ENCODE data around the gene MGRN1. TPM values are rescaled to one million over a fixed set of nuclear protein-coding genes. Genes with fewer than 3 reads are reported as not detected.
A peak's percentile ranks its signal among the peaks of the same experiment; 100 is the strongest.

The MGRN1 gene
- total RNA-seq, 1 experiment from 2014 or later, result 31.3 TPM

DNA sequence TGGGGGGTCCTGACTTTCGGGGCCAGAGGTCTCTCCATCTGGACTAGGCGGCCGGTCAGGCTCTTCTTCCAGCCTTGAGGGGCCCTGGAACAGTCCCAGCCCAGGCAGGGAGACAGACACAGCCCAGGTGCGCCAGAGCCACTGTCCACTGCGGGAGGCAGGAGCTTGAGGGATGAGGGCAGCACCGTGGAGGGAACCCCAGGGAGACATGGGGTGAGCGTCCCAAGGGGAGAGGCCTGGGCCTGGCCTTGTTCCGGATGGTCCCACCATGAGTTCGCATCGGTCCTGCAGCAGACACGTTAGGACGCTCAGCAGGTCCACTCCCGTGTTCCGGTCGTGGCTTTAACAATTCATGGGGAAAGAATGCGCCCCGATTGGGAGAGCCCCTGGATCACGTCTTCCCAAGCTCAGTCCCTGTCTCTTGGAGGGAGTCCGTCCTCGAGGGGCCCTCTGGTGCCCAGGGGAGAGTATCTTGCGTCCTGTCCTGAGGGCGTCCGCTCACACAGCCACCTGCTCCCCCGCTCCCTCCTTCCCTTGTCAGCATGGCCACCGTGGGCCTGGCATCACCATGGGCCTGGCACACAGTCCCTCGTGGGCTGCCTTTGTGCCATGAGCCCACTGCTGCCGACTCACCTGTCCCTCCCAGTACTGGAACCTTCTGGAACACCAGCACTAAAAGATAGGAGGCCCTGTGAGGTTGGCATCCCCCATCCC lies 62.0 kb downstream of the MGRN1 start:
- DNase-seq (ENCODE audit: low spot score), result no peak

DNA sequence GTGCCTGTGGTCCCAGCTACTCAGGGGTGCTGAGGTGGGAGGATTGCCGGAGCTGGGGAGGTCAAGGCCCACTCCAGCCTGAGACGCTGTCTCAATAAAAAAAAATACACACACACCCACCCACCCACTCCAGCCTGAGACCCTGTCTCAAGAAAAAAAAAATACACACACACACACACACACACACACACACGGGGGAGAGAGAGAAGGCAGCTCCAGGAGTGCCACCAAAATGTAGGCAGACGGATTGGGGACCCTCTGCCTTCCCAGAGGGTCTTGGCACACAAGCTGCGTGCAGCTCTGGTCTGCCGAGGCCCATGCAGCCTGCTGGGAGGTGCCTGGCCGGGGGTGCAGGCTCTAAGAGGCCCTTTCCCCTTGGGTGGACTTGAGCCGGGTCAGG lies 62.8 kb downstream of the MGRN1 start:
- DNase-seq (ENCODE audit: low spot score), result no peak

DNA sequence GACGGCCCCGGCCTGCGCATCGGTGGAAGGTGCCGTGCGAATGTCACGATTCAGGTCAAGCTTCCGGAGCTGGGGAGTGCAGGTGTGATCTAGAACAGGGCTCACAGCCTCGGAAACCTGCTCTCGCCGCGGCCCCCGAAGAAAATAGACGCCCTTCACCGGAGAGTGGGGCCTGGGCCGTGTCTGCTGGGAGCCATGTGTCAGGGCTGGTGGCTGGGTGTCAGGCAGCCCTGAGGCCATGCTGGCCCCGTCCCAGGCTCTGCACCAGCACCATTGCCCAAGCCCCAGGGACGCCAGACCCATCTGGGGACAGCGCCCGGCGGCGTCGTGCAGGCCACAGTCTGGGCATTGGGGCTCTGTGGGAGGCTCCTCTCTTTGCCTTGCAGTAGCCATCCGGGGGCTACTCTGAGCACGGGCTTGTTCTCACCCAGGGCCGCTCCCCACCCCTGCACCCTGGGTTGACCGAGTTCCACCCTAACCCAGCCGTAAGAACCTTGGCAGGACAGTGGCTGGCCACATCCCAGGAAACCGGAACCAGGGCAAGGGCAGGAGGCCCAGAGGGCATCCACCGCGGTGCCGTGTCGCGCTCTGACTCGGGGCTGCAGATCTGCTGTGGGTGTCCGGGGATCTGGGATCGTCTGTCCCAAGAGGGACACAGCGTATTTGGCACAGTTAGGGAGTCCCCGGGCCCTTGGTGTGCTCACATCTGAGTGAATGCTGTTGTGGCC lies 63.5 kb downstream of the MGRN1 start:
- no peak for DNase-seq (ENCODE audit: low spot score)

DNA sequence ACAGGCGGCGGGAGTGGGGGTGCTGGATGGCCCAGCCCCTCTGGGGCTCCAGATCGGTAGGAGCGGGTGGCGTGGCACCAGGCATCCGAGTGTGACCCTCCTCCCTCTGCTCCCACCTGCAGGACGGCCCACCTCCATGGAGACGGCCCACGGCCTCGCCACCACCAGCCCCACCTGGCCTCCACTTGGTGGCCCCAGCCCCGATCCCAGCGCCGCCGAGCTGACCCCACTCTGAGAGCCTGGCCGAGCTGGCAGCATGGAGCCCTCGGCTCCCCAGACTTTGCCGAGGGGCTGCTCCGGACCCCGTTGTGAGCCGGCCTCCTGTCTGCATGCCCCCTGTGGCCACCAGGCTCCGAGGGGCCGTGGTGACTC lies 64.0 kb downstream of the MGRN1 start:
- DNase-seq (ENCODE audit: low spot score), result no peak

DNA sequence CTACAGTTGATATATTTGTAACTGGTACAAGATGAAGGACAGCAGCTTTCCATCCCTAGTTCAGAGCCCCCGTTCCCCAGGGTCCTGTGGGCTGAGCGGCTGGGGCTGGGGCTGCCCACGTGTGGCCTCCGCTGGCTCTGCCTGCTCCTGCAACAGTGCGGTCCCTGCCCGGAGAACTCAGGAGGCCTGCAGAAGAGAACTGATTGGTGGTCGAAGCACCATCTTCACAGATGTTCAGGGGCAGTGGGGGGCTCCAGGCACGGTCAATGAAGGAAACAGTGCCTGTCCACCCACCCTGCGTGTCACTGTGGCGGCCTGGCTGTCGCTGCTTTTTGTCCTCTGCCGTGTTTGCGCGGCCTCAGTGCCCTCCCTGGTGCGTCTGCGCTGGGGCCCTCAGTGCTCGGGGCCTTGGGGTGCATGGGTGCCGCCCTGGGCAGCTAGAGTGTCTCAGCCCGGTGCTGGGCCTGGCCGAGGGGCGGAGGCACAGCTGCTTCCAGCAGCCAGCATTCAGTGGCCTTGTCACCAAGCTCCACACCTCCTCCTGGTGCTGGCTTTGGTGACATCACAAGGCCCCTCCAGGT lies 64.6 kb downstream of the MGRN1 start:
- DNase-seq (ENCODE audit: low spot score), result no peak

DNA sequence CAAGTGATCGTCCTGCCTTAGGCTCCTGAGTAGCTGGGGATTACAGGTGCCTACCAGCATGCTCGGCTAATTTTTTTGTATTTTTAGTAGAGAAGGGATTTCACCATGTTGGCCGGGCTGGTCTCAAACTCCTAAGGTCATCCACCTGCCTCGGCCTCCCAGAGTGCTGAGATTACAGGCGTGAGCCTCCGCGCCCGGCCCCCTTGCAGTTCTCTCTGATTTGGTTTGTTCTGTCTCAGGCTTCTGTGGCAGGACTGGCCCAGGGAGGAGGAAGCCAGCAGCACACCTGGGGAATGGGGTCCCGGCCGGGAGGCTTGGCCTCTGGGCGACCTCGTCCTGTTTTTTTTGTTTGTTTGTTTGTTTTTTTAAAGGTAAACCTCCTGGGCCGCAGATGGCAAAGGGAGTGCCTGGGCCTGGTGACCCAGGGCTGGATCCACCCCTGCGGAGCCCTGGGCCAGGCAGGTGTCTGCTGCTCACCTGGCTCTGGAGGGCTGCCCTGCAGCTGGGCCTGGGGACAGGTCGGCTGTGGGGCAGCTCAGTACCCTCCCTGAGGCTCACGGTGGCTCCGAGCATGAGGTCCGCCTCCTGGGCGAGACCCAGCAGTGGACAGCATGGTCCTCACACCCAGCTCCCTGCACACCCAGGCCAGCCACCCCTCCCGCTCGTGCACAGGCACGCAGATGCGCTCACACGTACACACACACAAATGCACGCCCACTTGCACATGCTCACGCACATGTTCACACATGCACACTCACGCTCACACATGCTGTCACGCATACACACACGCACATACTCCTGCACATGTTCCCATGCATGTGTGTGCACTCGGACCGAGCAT lies 65.5 kb downstream of the MGRN1 start:
- no peak for DNase-seq (ENCODE audit: low spot score)

DNA sequence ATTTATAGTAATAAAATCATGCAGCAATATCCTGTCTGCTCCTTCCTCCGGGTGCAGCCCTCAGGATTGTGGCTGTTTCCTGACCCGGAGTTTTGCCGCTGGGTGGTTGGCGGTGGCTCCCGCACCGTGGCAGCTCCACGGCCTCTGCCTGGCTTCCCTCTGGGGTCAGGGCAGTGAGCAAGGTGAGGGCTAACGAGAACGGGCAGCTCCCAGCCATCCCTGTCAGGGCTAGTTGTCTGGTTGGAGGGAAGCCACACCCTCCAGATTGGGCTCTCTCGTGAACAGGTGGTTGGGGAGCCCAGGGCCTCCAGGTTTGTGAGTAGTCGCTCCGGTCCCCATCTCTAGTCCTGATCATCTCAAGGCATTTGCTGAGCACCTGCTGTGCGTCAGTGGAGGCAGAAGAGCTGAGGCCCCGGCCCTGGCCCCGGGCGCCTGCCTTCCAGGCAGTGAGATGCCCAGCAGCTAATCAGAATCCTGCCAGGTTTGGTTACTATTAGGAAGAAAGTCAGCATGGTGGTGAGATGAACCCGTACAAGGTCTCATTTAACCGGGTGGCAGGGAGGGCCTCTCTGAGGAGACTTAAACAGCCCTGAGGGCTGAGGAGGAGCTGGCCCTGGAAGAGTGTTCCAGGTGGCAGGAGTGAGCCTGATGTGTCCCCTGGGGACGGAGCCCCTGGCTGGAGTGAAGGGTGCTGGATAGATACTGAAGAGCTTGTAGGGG lies 66.5 kb downstream of the MGRN1 start:
- no peak for DNase-seq (ENCODE audit: low spot score)

DNA sequence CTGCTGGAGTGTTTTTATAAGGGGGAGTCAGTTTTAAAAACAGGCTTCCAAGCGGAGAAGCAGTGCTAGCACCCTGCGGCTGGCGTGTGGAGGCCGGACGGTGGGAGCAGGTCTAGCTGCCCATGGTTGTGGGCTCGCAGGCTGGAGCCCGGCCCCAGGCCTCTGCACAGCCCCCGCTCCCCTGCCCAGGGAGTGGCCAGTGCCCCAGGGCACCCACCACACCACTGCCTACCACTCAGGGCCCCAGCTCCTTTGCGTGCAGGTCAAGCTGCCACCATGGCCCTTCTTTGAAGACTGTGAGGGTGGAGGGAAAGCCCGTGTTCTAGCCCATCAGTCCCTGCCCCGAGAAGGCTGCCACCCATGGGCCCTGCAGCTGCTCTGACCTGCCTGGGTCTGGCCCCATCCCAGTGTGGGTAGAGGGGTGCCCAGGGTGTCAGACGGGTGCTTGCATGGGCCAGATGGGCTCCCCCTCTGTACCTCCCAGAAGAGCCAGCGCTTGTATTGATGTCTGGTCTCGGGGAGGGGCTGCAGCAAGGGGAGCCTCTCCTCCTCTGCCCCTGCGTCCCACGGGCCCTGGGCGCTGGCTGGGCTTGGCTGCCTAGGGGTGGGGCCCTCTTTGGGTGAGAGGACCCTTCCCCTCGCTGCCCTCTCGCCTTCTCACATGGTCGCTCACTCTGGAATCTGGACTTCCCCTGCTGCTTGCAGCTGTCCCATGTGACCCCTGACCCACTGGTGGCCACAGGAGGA lies 67.2 kb downstream of the MGRN1 start:
- DNase-seq (ENCODE audit: low spot score), result no peak

DNA sequence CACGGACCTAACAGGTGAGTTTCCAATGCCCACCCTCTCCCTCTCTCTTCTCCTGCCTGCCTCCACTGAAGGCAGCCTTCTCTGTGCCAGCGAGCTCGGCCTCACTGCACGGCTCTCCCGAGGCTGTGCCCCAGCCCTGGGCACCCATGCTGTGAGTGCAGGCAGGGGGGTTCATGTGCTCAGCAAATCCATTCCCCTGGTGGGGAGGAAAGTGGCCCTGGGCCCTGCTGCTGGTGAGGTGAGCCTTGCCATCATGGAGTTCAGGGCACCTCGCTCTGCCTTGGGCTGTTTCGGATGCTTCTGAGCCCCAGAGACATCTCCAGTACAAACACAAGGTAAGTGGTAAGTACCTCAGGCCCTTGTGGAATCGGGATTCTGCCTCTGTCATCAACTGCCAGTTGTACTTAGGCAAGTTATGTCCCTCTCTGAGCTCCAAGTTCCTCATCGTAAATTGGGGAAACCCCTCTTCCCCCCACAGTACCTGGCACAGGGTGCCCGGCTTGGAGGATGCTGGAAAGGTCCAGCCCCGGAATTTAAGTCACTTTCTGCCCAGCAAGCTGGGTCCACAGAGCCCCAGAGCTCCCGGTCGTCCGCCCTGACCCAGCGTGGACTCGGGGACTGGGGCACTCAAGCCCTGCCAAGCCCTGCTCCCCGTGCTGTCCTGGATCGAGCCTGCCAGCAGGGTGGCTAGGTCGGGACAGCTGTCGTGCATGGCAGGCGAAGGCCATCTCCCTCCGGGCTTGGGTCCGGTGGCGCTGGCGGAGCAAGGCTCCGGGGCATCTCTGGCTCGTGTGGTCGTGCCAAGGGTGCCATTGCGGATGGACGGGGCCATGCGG lies 68.1 kb downstream of the MGRN1 start:
- DNase-seq (ENCODE audit: low spot score), result no peak

DNA sequence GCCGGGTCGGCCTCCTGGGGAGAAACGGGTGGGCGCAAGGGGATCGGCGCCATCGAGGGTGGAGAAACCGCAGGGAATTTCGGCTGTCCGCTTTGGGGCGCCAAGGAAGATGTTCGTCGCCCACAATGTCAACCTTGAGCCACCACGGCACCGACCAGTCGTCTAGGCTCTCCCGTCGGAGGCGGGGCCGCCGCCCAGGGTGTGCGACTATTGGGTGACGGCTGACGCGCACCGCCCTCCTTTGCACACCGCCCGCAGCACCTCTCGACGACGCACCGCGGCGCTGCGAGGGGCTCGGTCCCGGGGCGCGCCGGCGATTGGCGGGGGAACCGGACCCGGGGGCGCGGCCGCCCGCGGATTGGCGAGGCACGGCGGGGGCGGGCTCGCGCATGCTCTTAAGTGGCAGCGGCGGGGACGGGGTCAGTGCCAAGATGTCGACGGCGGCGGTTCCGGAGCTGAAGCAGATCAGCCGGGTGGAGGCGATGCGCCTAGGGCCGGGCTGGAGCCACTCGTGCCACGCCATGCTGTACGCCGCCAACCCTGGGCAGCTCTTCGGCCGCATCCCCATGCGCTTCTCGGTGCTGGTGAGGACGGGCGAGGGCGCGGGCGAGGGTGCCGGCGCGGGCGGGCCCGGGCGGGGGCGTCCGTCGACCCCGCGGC lies 68.8 kb downstream of the MGRN1 start, which contains the start of gene NUDT16L1:
Gene NUDT16L1 (plus strand): TSS at position 267 of the 660 bp plus-strand sequence. CDS start 165 bp downstream, at position 432.
- DNase-seq (ENCODE audit: low spot score), result peak; percentile 95

DNA sequence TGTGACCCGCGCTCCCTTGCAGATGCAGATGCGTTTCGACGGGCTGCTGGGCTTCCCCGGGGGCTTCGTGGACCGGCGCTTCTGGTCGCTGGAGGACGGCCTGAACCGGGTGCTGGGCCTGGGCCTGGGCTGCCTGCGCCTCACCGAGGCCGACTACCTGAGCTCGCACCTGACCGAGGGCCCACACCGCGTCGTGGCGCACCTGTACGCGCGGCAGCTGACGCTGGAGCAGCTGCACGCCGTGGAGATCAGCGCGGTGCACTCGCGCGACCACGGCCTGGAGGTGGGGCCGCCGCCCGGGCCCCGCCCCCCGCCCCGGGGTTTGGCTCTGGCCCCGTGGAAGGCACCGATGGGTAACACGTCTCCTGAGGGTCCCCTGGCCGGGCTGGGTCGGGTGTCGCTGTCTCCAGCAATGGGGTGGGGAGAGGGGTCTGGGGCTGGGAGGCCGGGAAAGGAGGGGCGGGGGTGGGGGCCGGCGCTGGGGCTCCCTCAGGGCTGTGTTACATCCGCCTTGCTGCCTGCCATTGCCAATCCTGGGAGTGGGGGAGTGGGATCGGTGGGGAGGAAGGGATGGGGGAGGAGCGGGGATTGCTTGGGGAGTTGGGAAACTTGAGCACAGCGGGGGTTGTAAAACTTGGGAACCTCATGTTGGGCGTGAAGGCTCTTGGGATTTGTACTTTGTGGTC lies 69.5 kb downstream of the MGRN1 start:
- DNase-seq (ENCODE audit: low spot score), result peak; percentile 52

DNA sequence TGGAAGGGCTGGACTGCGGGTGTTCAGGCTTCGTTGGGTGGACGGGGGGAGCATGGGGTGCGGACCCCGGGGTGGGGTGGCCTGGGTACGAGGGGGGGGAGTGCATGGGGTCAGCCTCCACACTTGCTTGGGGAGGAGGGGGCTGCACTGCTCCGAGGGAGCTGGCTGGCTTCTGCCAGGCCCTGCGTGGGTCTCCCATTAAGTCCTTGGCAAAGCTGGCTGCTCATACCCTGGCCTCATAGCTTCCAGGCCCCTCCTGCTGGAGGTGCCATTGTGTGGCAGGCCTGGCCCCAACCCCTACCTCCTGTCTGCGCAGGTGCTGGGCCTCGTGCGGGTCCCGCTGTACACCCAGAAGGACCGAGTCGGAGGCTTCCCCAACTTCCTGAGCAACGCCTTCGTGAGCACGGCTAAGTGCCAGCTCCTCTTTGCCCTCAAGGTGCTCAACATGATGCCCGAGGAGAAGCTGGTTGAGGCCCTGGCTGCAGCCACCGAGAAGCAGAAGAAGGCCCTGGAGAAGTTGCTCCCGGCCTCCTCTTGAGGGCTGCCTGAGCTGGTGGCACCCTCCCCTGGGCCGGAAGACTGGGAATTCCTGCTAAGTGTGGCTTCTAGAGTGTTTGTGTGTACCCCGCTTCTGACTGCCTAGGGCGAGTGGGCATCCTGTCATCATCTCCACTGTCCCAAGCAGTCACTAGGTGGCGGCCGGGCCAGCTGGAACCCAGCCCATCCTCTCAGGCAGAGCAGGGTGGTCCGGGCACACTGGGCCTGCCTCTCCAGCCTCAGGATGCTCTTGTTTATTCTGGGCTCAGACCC lies 70.2 kb downstream of the MGRN1 start:
- no peak for DNase-seq (ENCODE audit: low spot score)

DNA sequence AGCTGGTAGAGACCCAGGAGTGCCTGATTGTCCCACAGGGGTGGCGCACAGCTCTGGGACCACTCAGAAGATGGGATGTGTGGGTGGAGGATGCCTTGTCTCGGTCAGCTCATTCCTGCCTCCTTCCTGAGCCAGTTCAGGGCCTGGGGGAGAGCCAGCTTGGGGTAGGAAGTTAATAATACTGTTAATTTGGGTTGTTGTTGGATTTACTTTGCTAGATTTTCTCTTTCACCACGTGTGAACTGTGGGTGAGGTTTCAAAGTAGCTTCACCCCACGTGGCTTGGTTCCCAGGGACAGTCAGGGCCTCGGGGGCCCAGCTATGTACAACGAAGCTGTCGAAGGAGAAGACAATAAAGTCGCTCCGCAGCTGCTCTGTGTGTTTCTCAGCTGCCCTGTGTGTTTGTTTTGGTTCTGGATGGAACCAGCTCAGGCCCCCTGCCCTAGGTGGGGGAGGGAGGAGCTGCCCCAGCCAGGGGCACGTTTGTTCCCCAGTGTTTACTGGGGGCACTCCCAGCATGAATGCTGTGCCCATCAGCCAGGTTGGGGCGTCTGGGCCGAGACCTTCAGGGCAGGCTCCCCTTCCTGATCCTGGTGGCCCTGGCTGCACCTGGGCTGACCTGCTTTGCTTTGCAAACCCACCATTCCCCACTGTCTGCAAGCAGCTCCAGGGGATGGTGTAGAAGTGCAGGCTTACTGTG lies 71.0 kb downstream of the MGRN1 start:
- DNase-seq (ENCODE audit: low spot score), result no peak

DNA sequence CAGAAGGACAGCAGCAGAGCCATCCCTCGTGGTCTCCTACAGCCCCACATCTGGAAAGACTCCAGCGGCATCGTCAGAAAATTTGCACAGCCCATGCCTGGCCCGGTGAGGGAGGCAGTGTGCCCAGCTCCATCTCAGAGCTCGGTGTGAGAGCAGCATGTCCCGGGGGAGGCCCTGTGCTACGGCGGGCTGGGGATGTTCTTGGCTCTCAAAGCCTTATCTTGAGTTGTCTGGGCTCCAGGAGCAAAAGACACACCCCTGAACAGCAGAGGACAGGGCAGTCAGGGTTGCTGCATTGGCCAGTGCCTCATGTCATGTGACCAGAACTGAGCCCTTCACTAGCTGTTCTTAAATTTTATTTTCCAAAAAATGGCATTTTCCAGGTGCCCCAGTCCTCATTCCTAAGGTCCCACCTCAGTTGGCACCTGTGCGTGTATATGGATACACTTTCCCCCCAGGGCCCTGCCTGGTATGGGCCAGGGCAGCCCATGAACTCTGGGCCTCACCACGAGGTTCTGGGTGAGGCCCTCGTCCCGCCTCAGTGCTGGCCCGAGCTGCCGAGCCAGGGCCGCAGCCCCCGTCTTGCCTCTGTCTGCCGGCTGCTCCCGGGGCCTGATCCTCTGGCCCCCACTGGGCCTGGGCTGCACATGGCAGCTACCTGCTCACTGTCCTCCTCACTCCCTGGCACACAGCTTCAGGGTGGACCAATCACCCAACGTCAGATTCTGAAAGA lies 71.7 kb downstream of the MGRN1 start:
- DNase-seq (ENCODE audit: low spot score), result no peak

DNA sequence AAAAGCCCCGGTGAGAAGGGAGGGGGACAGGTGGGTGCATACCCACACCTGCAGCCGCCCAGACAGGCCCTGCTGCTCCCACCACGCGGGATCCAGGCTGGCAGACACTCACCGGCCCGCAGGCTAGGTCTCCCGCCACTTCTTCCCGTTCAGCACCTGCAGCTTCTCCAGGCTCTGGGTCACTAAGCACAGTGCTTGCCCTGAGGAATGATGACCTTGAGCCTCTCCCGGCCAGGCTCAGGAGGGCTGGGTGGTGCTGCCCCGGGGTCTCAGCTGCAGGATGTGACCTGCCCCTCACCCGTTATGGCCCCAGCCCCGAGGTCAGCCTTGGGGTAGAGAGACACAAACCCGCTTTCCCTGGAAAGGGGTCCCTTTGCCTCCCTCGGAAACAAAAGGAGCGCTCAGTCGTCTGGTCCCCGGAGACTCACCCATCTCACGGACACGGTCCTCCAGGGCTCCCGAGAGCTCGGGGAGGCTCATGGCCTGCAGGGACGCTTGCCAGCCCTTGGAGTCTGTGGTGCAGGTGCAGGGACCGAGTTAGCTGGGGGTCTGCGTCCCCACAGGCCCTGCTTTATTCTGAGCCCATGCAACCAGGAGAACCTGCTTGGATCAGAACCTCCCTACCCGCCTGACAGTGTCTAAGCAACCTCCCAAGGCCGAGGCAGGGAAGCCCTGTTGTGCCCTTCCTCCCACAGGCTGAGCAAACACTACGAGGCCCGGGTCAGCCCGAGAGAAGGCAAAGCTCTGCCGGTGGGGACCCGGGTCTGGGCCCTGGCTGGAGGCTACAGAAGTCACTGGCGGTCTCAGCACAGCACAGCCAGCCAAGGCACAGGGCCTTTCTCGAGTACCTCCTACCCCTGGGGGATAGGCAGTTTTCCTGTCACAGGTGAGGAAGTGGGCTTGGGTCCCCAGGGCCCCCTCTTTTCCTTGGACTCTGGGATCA lies 72.5 kb downstream of the MGRN1 start:
- DNase-seq (ENCODE audit: low spot score), result no peak

Data from HT-29 (cell line).